ENCODE results near the gene ZFP57.

DNA sequence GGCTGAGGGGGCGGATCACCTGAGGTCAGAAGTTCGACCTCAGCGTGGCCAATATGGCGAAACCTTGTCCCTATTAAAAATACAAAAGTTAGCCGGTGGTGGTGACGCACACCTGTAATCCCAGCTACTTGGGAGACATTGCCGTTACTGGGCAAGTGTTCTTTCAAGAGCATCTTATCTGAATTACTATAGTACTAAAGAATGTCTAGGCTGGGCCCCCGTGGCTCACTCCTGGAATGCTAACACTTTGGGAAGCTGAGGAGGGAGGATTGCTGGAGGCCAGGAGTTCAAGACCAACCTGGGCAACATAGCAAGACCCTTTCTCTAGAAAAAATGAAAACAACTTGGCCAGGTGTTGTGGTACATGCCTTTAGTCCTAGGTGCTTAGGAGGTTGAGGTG lies 859 bp upstream of the ZFP57 start:
- TF ChIP-seq, protein P1, sequence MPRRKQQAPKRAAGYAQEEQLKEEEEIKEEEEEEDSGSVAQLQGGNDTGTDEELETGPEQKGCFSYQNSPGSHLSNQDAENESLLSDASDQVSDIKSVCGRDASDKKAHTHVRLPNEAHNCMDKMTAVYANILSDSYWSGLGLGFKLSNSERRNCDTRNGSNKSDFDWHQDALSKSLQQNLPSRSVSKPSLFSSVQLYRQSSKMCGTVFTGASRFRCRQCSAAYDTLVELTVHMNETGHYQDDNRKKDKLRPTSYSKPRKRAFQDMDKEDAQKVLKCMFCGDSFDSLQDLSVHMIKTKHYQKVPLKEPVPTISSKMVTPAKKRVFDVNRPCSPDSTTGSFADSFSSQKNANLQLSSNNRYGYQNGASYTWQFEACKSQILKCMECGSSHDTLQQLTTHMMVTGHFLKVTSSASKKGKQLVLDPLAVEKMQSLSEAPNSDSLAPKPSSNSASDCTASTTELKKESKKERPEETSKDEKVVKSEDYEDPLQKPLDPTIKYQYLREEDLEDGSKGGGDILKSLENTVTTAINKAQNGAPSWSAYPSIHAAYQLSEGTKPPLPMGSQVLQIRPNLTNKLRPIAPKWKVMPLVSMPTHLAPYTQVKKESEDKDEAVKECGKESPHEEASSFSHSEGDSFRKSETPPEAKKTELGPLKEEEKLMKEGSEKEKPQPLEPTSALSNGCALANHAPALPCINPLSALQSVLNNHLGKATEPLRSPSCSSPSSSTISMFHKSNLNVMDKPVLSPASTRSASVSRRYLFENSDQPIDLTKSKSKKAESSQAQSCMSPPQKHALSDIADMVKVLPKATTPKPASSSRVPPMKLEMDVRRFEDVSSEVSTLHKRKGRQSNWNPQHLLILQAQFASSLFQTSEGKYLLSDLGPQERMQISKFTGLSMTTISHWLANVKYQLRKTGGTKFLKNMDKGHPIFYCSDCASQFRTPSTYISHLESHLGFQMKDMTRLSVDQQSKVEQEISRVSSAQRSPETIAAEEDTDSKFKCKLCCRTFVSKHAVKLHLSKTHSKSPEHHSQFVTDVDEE (CRISPR knock-in tag; IDR thresholded peaks at IDR 0.05), result no peak
- TF ChIP-seq PPARA (CRISPR knock-in tag; IDR thresholded peaks at IDR 0.05; ENCODE audit: borderline replicate concordance) (no peak), ZNF8 (CRISPR knock-in tag; IDR thresholded peaks at IDR 0.05) (no peak), TCF4 (CRISPR knock-in tag; IDR thresholded peaks at IDR 0.05; ENCODE audit: borderline replicate concordance) (no peak), ZFP30 (CRISPR knock-in tag; IDR thresholded peaks at IDR 0.05) (no peak)
- TF ChIP-seq, protein P2, sequence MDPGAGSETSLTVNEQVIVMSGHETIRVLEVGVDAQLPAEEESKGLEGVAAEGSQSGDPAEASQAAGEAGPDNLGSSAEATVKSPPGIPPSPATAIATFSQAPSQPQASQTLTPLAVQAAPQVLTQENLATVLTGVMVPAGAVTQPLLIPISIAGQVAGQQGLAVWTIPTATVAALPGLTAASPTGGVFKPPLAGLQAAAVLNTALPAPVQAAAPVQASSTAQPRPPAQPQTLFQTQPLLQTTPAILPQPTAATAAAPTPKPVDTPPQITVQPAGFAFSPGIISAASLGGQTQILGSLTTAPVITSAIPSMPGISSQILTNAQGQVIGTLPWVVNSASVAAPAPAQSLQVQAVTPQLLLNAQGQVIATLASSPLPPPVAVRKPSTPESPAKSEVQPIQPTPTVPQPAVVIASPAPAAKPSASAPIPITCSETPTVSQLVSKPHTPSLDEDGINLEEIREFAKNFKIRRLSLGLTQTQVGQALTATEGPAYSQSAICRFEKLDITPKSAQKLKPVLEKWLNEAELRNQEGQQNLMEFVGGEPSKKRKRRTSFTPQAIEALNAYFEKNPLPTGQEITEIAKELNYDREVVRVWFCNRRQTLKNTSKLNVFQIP (CRISPR knock-in tag; IDR thresholded peaks at IDR 0.05; ENCODE audit: borderline replicate concordance, low read depth), result no peak
- TF ChIP-seq, protein P3, sequence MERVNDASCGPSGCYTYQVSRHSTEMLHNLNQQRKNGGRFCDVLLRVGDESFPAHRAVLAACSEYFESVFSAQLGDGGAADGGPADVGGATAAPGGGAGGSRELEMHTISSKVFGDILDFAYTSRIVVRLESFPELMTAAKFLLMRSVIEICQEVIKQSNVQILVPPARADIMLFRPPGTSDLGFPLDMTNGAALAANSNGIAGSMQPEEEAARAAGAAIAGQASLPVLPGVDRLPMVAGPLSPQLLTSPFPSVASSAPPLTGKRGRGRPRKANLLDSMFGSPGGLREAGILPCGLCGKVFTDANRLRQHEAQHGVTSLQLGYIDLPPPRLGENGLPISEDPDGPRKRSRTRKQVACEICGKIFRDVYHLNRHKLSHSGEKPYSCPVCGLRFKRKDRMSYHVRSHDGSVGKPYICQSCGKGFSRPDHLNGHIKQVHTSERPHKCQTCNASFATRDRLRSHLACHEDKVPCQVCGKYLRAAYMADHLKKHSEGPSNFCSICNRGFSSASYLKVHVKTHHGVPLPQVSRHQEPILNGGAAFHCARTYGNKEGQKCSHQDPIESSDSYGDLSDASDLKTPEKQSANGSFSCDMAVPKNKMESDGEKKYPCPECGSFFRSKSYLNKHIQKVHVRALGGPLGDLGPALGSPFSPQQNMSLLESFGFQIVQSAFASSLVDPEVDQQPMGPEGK (CRISPR knock-in tag; IDR thresholded peaks at IDR 0.05; ENCODE audit: borderline replicate concordance), result no peak
- TF ChIP-seq, protein P4, sequence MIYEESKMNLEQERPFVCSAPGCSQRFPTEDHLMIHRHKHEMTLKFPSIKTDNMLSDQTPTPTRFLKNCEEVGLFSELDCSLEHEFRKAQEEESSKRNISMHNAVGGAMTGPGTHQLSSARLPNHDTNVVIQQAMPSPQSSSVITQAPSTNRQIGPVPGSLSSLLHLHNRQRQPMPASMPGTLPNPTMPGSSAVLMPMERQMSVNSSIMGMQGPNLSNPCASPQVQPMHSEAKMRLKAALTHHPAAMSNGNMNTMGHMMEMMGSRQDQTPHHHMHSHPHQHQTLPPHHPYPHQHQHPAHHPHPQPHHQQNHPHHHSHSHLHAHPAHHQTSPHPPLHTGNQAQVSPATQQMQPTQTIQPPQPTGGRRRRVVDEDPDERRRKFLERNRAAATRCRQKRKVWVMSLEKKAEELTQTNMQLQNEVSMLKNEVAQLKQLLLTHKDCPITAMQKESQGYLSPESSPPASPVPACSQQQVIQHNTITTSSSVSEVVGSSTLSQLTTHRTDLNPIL (CRISPR knock-in tag; IDR thresholded peaks at IDR 0.05; ENCODE audit: low read depth), result no peak
- TF ChIP-seq, protein P5, sequence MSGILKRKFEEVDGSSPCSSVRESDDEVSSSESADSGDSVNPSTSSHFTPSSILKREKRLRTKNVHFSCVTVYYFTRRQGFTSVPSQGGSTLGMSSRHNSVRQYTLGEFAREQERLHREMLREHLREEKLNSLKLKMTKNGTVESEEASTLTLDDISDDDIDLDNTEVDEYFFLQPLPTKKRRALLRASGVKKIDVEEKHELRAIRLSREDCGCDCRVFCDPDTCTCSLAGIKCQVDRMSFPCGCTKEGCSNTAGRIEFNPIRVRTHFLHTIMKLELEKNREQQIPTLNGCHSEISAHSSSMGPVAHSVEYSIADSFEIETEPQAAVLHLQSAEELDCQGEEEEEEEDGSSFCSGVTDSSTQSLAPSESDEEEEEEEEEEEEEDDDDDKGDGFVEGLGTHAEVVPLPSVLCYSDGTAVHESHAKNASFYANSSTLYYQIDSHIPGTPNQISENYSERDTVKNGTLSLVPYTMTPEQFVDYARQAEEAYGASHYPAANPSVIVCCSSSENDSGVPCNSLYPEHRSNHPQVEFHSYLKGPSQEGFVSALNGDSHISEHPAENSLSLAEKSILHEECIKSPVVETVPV (CRISPR knock-in tag; IDR thresholded peaks at IDR 0.05), result no peak

Data from SK-N-SH treated with all-trans-retinoic acid at 6 μM for 48 hours (cell line).